NCI-H1417 (cell line): ENCODE results near the gene BTN1A1.
"Not testable (repeated sequence)": the region's sequence is repeated elsewhere in the genome, so short reads cannot be mapped to it uniquely, and the experiment has no call there.

Experiments
- DNase-seq, 3 experiments: peaks; one replicate each; lab custom pipeline; 2025; lab: John Stamatoyannopoulos, UW

BTN1A1 gene

GRCh38 chr6:26537160-26537845, 37.2 kb downstream of the BTN1A1 start:
- peak; percentile 90 to 98 (median 93) for DNase-seq

GRCh38 chr6:26537846-26538571, 37.9 kb downstream of the BTN1A1 start, which contains the start of gene HMGN4:
Gene HMGN4 (plus strand): TSS chr6:26538366. CDS start chr6:26545207, 6,841 bp downstream.
- peak; percentile 87 to 97 (median 89) for DNase-seq

GRCh38 chr6:26538572-26538902, 38.4 kb downstream of the BTN1A1 start:
- DNase-seq = peak in 1 of 3 experiments; percentile 79

- DNase-seq = no peak
These were observed 39.0 kb downstream of the BTN1A1 start for GRCh38 chr6:26539071-26539615.

GRCh38 chr6:26541579-26541978, 41.5 kb downstream of the BTN1A1 start:
- DNase-seq = no peak

- DNase-seq = no peak
These were observed 43.9 kb downstream of the BTN1A1 start for GRCh38 chr6:26543953-26544352.

- DNase-seq = peak in 1 of 3 experiments; percentile 40
These were observed 44.4 kb downstream of the BTN1A1 start for GRCh38 chr6:26544473-26544872.

- DNase-seq = no peak
These were observed 45.5 kb downstream of the BTN1A1 start for GRCh38 chr6:26545627-26546026.

GRCh38 chr6:26547363-26547762, 47.3 kb downstream of the BTN1A1 start:
- DNase-seq = not testable (repeated sequence)

- peak; percentile 49 to 77 (median 54) for DNase-seq
These were observed 50.3 kb downstream of the BTN1A1 start for GRCh38 chr6:26550250-26550993.

- no peak for DNase-seq
These were observed 52.1 kb downstream of the BTN1A1 start for GRCh38 chr6:26552205-26552604.

GRCh38 chr6:26552640-26553188, 52.6 kb downstream of the BTN1A1 start:
- no peak for DNase-seq

- peak; percentile 61 to 91 (median 72) for DNase-seq
These were observed 53.1 kb downstream of the BTN1A1 start for GRCh38 chr6:26553264-26553634.

- DNase-seq = peak; percentile 73 to 92 (median 86)
These were observed 53.7 kb downstream of the BTN1A1 start for GRCh38 chr6:26553635-26554446.

- DNase-seq = no peak
These were observed 54.3 kb downstream of the BTN1A1 start for GRCh38 chr6:26554447-26554696.

GRCh38 chr6:26554697-26555504, 54.8 kb downstream of the BTN1A1 start:
- peak in 2 of 3 experiments; percentile 32 to 57 for DNase-seq

GRCh38 chr6:26555505-26556262, 55.6 kb downstream of the BTN1A1 start:
- no peak for DNase-seq

- DNase-seq = peak in 2 of 3 experiments; percentile 33 to 72
These were observed 56.4 kb downstream of the BTN1A1 start for GRCh38 chr6:26556263-26557070.
